K562 (cell line): ENCODE measurements around the gene ZC3H10. TPM values are rescaled to one million over a fixed set of nuclear protein-coding genes. Genes with fewer than 3 reads are reported as not detected.

Experiments
- ID3 ChIP-seq, 2 experiments: fragments of 250-450 bp in 1 of 2; fragments of 450-650 bp in 1 of 2; sonication (Bioruptor Pico) in 1 of 2; IDR thresholded peaks; 2 replicates each; pipeline versions ENCODE4 v1.6.1 to v1.8.0; 2016 to 2021; ENCODE audit warnings: mild to moderate bottlenecking in 2 of 2, moderate library complexity in 2 of 2, missing compliant biosample characterization in 1 of 2, missing genetic modification characterization in 1 of 2
- MEF2A ChIP-seq: IDR thresholded peaks from 2 replicates; pipeline ENCODE4 v1.6.1; 2011; ENCODE audit warnings: low read depth, mild to moderate bottlenecking, low read length, moderate library complexity; ENCODE audit not compliant: control insufficient read depth
- MLLT1 ChIP-seq, 2 experiments: fragments of 450-650 bp; IDR thresholded peaks; 2 replicates each; pipeline ENCODE4 v1.6.1; 2016
- MYNN ChIP-seq, 2 experiments: sonication (generic); formaldehyde crosslinking in 1 of 2; IDR thresholded peaks; 2 replicates each; pipeline versions ENCODE4 v1.5.0 to v1.6.1; 2016 to 2020; ENCODE audit warnings: antibody characterized with exemption in 1 of 2, missing genetic modification reagents in 1 of 2
- NEUROD1 ChIP-seq: fragments of 150-350 bp; IDR thresholded peaks from 2 replicates; pipeline ENCODE4 v1.6.1; 2014; ENCODE audit warnings: borderline replicate concordance, low read length, low read depth; ENCODE audit not compliant: partially characterized antibody
- SIN3A ChIP-seq, 2 experiments: fragments of 150-350 bp in 1 of 2; IDR thresholded peaks; 2 replicates each; pipeline ENCODE4 v1.6.1; 2011 to 2016; ENCODE audit warnings: borderline replicate concordance in 2 of 2, low read depth in 2 of 2, low read length in 2 of 2, mild to moderate bottlenecking in 2 of 2, moderate library complexity in 2 of 2; ENCODE audit not compliant: control insufficient read depth in 1 of 2
- SREBF2 ChIP-seq: sonication (generic); formaldehyde crosslinking; IDR thresholded peaks from 2 replicates; pipeline ENCODE4 v1.4.0; 2020; ENCODE audit warnings: mild to moderate bottlenecking, missing genetic modification reagents
- TFAP4 ChIP-seq: sonication (generic); formaldehyde crosslinking; IDR thresholded peaks from 2 replicates; pipeline ENCODE4 v1.8.0; 2022; ENCODE audit warnings: missing genetic modification reagents, mild to moderate bottlenecking, moderate library complexity, borderline replicate concordance
- XRCC5 ChIP-seq: fragments of 200-400 bp; formaldehyde crosslinking; IDR thresholded peaks from 2 replicates; pipeline ENCODE4 v1.6.1; 2017; ENCODE audit warnings: low read depth, mild to moderate bottlenecking, low read length
- ZBTB49 ChIP-seq: sonication (generic); formaldehyde crosslinking; IDR thresholded peaks from 2 replicates; pipeline ENCODE4 v1.8.0; 2022; ENCODE audit warnings: missing genetic modification reagents, mild to moderate bottlenecking, borderline replicate concordance
- ZFX ChIP-seq: sonication (generic); formaldehyde crosslinking; IDR thresholded peaks from 2 replicates; pipeline ENCODE4 v1.8.0; 2022; ENCODE audit warnings: mild to moderate bottlenecking, missing genetic modification reagents, moderate library complexity
- ZNF592 ChIP-seq: fragments of 450-650 bp; IDR thresholded peaks from 2 replicates; pipeline ENCODE4 v1.6.1; 2017; ENCODE audit warnings: antibody characterized with exemption, mild to moderate bottlenecking
- ZNF766 ChIP-seq: fragments of 200-800 bp; sonication (Bioruptor generic); conservative IDR thresholded peaks from 2 replicates; pipeline ENCODE4 v1.6.1; 2016; ENCODE audit warnings: missing genetic modification characterization, missing compliant biosample characterization
- polyA plus RNA-seq, 8 experiments: library from polyadenylated mRNA; depleted of rRNA in 4 of 8; stranded (reverse) in 5 of 8; unstranded in 3 of 8; fragments of >200 nt; fragmentation: Nextera tagmentation in 2 of 8; fragmentation: Illumina TruSeq in 1 of 8; extraction: Ambion mirVana in 2 of 8; extraction: Trizol in 1 of 8; gene quantifications; 2 replicates each; pipeline versions ENCODE4 v1.2.1 to v1.2.3, GENCODE V29; 2011 to 2014; ENCODE audit warnings: inconsistent platforms in 1 of 8, missing spikeins in 1 of 8
- total RNA-seq, 7 experiments: library from RNA; depleted of rRNA in 6 of 7; stranded (reverse); fragments of >200 nt in 6 of 7; fragmentation: Illumina TruSeq in 2 of 7; extraction: Trizol in 2 of 7; gene quantifications; 2 replicates each; pipeline versions ENCODE4 v1.2.1 to v1.2.3, GENCODE V29; 2011 to 2021; ENCODE audit warnings: low replicate concordance in 1 of 7

Gene ZC3H10
- total and polyA plus RNA-seq, 9 of the 15 experiments (the other 6 are each of a cell fraction or from before 2014, with no cell fraction given), result 0.31 to 4.1 (median 1.6) TPM

- TF ChIP-seq TFAP4 (CRISPR knock-in tag) (peak; percentile 93), NEUROD1 (peak; percentile 32), MLLT1 (IDR thresholded peaks at IDR 0.05) (peak in 1 of 2 experiments; percentile 43; a peak in 1 of 4 replicates), SIN3A (IDR thresholded peaks at IDR 0.05; ENCODE audit: borderline replicate concordance in 2 of 2, control insufficient read depth in 1 of 2, low read depth in 2 of 2, low read length in 2 of 2) (peak in 1 of 2 experiments; percentile 71; a peak in 1 of 4 replicates), XRCC5 (no peak; the same call in 1 of the 2 replicates), ZNF592 (peak; percentile 78), MYNN (IDR thresholded peaks at IDR 0.05) (peak; percentile 69; the same call in 1 of the 2 replicates), MYNN (CRISPR knock-in tag; IDR thresholded peaks at IDR 0.05) (no peak), MEF2A (no peak), SREBF2 (CRISPR knock-in tag) (no peak), ZFX (CRISPR knock-in tag) (peak; percentile 100), ID3 (CRISPR knock-in tag; IDR thresholded peaks at IDR 0.05) (no peak), ID3 (tag; IDR thresholded peaks at IDR 0.05) (0 out of 2 replicates have a peak, but pooled peaks have one; percentile 22), ZNF766 (CRISPR knock-in tag) (peak; percentile 92), ZBTB49 (no peak)
Observed at GRCh38 chr12:56104109-56104814, 13.8 kb upstream of the ZC3H10 start, which contains the start of gene PA2G4 (continued).
